SKM-1 (cell line): ENCODE data around the gene NEXMIF.
"Not testable (repeated sequence)": the region's sequence is repeated elsewhere in the genome, so short reads cannot be mapped to it uniquely, and the experiment has no call there.

ENCODE experiments used
- DNase-seq: peaks from one replicate; lab custom pipeline; 2025; ENCODE audit not compliant: unreplicated experiment; lab: John Stamatoyannopoulos, UW

Gene NEXMIF

GRCh38 chrX:74797338-74797887 lies 127.8 kb downstream of the NEXMIF start:
- DNase-seq, result no peak

DNA sequence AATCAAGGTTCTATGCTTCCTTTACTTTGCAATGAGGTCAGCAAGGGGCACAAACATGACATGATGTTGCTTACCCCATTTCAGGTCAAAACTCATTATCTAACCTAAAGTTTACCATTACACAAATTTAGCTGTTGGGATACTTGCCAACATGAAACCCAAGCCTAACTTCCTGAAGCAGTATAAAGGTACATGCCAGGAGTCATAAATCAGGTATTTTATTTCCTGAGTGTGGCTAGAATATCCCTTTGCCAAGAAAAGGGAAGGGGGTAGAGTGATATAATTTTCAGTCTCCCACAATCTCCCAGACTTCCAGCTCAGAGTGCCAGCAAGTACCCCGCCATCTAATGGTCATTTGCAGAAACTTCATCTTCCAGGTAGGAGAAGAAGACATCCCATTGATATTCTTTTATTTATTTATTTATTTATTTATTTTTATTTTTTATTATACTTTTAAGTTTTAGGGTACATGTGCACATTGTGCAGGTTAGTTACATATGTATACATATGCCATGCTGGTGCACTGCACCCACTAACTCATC lies 136.6 kb downstream of the NEXMIF start:
- no peak for DNase-seq

DNA sequence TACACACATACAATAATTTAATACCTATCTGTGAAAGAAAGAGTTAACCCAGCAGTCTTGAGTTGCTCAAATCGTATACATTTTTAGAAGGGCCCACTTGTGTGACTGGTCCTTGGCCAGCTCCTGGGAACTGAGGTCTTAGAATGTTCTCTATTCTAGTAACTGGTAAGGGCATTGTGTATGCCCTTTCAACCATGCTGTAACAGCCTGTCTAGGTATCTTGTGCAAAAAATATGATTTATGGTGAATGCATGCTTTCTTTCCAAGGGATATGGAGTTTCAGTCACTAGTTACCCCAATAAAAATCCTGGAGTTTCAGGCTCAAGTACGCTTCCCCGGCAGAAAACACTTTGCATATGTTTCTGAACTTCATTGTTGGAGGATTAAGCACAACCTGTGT lies 140.6 kb downstream of the NEXMIF start:
- no peak for DNase-seq

DNA sequence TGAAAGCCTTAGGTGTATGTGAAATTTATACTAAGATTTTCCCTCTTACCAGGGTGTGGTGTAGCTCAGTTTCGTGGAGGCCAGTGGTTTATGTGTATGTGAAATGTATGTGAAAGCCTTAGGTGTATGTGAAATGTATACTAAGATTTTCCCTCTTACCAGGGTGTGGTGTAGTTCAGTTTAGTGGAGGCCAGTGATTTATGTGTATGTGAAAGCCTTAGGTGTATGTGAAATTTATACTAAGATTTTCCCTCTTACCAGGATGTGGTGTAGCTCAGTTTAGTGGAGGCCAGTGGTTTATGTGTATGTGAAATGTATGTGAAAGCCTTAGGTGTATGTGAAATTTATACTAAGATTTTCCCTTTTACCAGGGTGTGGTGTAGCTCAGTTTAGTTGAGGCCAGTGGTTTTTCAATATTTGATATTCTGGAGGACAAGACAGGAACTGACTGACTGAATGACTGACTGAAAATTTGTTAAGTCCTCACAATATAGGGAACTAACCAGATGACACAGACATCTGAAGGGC lies 143.7 kb downstream of the NEXMIF start:
- no peak for DNase-seq

GRCh38 chrX:74779175-74779574 lies 146.1 kb downstream of the NEXMIF start:
- DNase-seq, result no peak

- DNase-seq, result no peak
These were observed 150.3 kb downstream of the NEXMIF start for GRCh38 chrX:74774988-74775387.

GRCh38 chrX:74736450-74736849 lies 188.8 kb downstream of the NEXMIF start:
- no peak for DNase-seq

GRCh38 chrX:74705269-74705668 lies 220.0 kb downstream of the NEXMIF start:
- DNase-seq, result no peak

DNA sequence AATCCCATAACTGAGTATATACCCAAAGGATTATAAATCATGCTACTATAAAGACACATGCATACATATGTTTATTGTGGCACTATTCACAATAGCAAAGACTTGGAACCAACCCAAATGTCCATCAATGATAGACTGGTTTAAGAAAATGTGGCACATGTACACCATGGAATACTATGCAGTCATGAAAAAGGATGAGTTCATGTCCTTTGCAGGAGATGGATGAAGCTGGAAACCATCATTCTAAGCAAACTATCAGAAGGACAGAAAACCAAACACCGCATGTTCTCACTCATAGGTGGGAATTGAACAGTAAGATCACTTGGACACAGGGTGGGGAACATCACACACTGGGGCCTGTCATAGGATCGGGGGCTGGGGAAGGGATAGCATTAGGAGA lies 223.9 kb downstream of the NEXMIF start:
- DNase-seq, result not testable (repeated sequence)

DNA sequence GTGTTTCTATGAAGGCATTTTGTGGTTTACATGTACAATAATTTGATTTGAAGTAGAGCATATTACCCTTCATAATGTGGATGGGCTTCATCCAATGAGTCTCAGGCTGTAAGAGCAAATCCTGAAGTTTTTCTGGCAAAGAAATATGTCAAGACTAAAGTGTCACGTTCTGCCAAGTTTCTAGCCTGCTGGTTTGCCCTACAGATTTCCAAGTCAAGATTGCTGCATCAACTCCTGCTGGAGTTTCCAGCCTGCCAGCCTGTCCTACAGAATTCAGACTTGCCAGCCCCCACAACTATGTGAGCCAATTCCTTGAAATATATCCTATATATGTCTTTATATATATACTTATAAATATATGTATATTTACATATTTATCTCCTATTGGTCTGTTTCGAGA lies 240.8 kb downstream of the NEXMIF start:
- DNase-seq, result no peak
